Mesenchymal stem cell (in vitro differentiated cells and primary cell): ENCODE results near the gene LRRC71. TPM values are rescaled to one million over a fixed set of nuclear protein-coding genes. Genes with fewer than 3 reads are reported as not detected.

Experiments used
- DNase-seq: peaks from one replicate; pipeline ENCODE4 v3.0.0-alpha.2; 2013
- H2AFZ ChIP-seq: one replicate; pipeline ENCODE4 v1.6.1; 2013; ENCODE audit warnings: low read depth, mild to moderate bottlenecking, control low read depth, inconsistent platforms, low read length, moderate library complexity
- H2AK5ac ChIP-seq: 2 replicates; pipeline ENCODE4 v1.6.1; 2013; ENCODE audit warnings: low read length, moderate library complexity, mild to moderate bottlenecking, inconsistent platforms; ENCODE audit not compliant: severe bottlenecking
- H2BK120ac ChIP-seq: one replicate; pipeline ENCODE4 v1.6.1; 2013; ENCODE audit warnings: low read depth, mild to moderate bottlenecking, inconsistent platforms, low read length, moderate library complexity
- H2BK12ac ChIP-seq, 2 experiments: one replicate each; pipeline ENCODE4 v1.6.1; 2013; ENCODE audit warnings: inconsistent platforms in 2 of 2, low read length in 2 of 2, mild to moderate bottlenecking in 2 of 2, moderate library complexity in 2 of 2, control low read depth in 1 of 2
- H2BK15ac ChIP-seq: one replicate; pipeline ENCODE4 v1.6.1; 2013; ENCODE audit warnings: mild to moderate bottlenecking, low read depth, inconsistent platforms; ENCODE audit not compliant: poor library complexity, severe bottlenecking
- H2BK5ac ChIP-seq: 2 replicates; pipeline ENCODE4 v1.6.1; 2013; ENCODE audit warnings: low read depth, mild to moderate bottlenecking, low read length, control low read depth, inconsistent platforms; ENCODE audit not compliant: poor library complexity, severe bottlenecking
- H3K14ac ChIP-seq, 2 experiments: one replicate each; pipeline ENCODE4 v1.6.1; 2013; ENCODE audit warnings: inconsistent platforms in 2 of 2, low read length in 2 of 2, control low read depth in 1 of 2, mild to moderate bottlenecking in 1 of 2, moderate library complexity in 1 of 2
- H3K18ac ChIP-seq, 2 experiments: one replicate each; pipeline ENCODE4 v1.6.1; 2013; ENCODE audit warnings: inconsistent platforms in 2 of 2, low read length in 2 of 2, control low read depth in 1 of 2, low read depth in 1 of 2, mild to moderate bottlenecking in 1 of 2
- H3K23ac ChIP-seq, 2 experiments: one replicate each; pipeline ENCODE4 v1.6.1; 2013; ENCODE audit warnings: inconsistent platforms in 2 of 2, low read length in 2 of 2, mild to moderate bottlenecking in 2 of 2, moderate library complexity in 2 of 2, control low read depth in 1 of 2
- H3K27ac ChIP-seq: 2 replicates; pipeline ENCODE4 v1.5.1; 2013; ENCODE audit warnings: mild to moderate bottlenecking, moderate library complexity, low read length, control low read depth, inconsistent platforms; ENCODE audit not compliant: poor library complexity, severe bottlenecking
- H3K27me3 ChIP-seq, 2 experiments: 2 replicates each; pipeline versions ENCODE4 v1.6.1 to v1.7.0; 2013; ENCODE audit warnings: low read length in 2 of 2, mild to moderate bottlenecking in 2 of 2, moderate library complexity in 2 of 2, control low read depth in 1 of 2, inconsistent platforms in 1 of 2; ENCODE audit not compliant: control insufficient read depth in 1 of 2, insufficient read depth in 1 of 2
- H3K36me3 ChIP-seq, 2 experiments: 2 replicates each; pipeline versions ENCODE4 v1.6.1 to v1.7.0; 2013; ENCODE audit warnings: low read length in 2 of 2, control low read depth in 1 of 2, inconsistent platforms in 1 of 2, low read depth in 1 of 2, mild to moderate bottlenecking in 1 of 2; ENCODE audit not compliant: insufficient read depth in 2 of 2, control insufficient read depth in 1 of 2
- H3K4ac ChIP-seq, 2 experiments: one replicate each; pipeline ENCODE4 v1.6.1; 2013; ENCODE audit warnings: inconsistent platforms in 2 of 2, low read length in 2 of 2, mild to moderate bottlenecking in 2 of 2, moderate library complexity in 2 of 2, control low read depth in 1 of 2, low read depth in 1 of 2
- H3K4me1 ChIP-seq: 2 replicates; pipeline ENCODE4 v1.6.1; 2013; ENCODE audit warnings: low read depth, low read length, control low read depth; ENCODE audit not compliant: control insufficient read depth, insufficient read depth
- H3K4me2 ChIP-seq: 2 replicates; pipeline ENCODE4 v1.6.1; 2013; ENCODE audit warnings: low read length, mild to moderate bottlenecking, inconsistent platforms; ENCODE audit not compliant: poor library complexity, severe bottlenecking
- H3K4me3 ChIP-seq, 2 experiments: 2 replicates each; pipeline versions ENCODE4 v1.5.1 to v1.7.0; 2013; ENCODE audit warnings: low read length in 2 of 2, mild to moderate bottlenecking in 2 of 2, control low read depth in 1 of 2, low read depth in 1 of 2; ENCODE audit not compliant: insufficient read depth in 1 of 2
- H3K79me1 ChIP-seq: replicated peaks from 2 replicates; pipeline ENCODE4 v1.6.1; 2013; ENCODE audit warnings: mild to moderate bottlenecking, control low read depth, low read length, inconsistent platforms; ENCODE audit not compliant: poor library complexity, severe bottlenecking
- H3K9ac ChIP-seq: 2 replicates; pipeline ENCODE4 v1.7.0; 2013; ENCODE audit warnings: mild to moderate bottlenecking, low read length, moderate library complexity
- H3K9me3 ChIP-seq: 2 replicates; pipeline ENCODE4 v1.7.0; 2013; ENCODE audit warnings: mild to moderate bottlenecking, low read length; ENCODE audit not compliant: control insufficient read depth
- H4K8ac ChIP-seq: one replicate; pipeline ENCODE4 v1.6.1; 2013; ENCODE audit warnings: inconsistent platforms, mild to moderate bottlenecking, low read length, moderate library complexity
- H4K91ac ChIP-seq: one replicate; pipeline ENCODE4 v1.6.1; 2013; ENCODE audit warnings: mild to moderate bottlenecking, low read length, inconsistent platforms
- WGBS: methylation state at CpG from one replicate; pipeline ENCODE4 v1.1.7; 2013; ENCODE audit warnings: mixed read lengths; 5-methylcytosine and 5-hydroxymethylcytosine counted together
- polyA plus RNA-seq, 2 experiments: library from polyadenylated mRNA; stranded (reverse); fragments of 200-250 nt; gene quantifications; one replicate each; pipeline ENCODE4 v1.2.3, GENCODE V29; 2013

The LRRC71 gene
- polyA plus RNA-seq (2013, experiment 1 of 2): 0.03 TPM
- polyA plus RNA-seq (2013, experiment 2 of 2): 0.05 TPM

DNA sequence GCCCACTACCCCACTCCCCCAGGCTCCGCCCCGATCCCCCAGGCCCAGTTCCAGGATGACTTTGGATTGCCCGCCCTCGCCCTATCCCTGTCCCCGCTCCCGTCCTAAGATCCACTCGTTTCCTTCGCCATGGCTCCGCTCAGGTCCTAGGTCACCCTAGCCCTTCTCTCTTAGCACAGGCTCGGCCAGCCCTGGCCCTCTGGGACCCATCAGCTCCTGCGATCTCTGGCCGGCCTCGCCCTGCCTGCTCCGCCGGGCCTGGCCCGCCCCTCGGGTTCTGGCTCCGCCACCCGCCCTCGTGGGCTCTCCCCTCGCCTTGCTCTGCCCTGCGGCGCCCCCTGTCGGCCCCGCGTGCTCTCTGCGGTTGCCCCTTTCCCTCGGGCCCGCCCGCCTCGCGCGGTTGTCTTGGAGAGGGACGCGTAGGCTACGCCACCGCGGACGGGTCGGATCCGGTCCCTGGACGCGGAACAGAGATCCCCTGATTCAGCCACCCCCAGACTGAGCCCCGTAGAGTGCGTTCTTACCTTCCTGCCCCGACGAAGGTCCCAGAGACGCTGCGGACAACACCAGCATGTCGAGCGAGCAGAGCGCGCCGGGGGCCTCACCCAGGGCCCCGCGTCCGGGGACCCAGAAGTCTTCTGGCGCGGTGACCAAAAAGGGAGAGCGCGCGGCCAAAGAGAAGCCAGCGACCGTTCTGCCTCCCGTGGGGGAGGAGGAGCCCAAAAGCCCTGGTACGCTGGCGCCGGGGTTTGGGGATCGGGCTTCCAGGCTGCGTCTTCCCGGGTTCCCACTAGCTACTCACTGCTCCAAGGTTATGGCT lies at the start of gene LRRC71:
Gene LRRC71 (plus strand): TSS at position 400 of the 820 bp plus-strand sequence. CDS start 172 bp downstream, at position 572.
- H3K27ac ChIP-seq: no peak within 1 kb of the TSS
- no peak within 1 kb of the TSS for H4K91ac ChIP-seq
- no peak within 1 kb of the TSS for H2AFZ ChIP-seq
- H2BK15ac ChIP-seq: peak within 1 kb of the TSS; percentile 44
- H3K18ac ChIP-seq: peak within 1 kb of the TSS; percentile 4 to 88
- H3K4me3 ChIP-seq: peak within 1 kb of the TSS; percentile 36 to 70
- peak; percentile 81 for DNase-seq
- H3K36me3 ChIP-seq: peaks cover 0 to 4% of the 10 kb centered on the region in 2 experiments
- H2BK12ac ChIP-seq: peak within 1 kb of the TSS in 1 of 2 experiments; percentile 70
- H3K79me1 ChIP-seq: no peaks in the 10 kb centered on the region
- peaks cover 23% of the 10 kb centered on the region for H3K4me1 ChIP-seq
- no peak within 1 kb of the TSS for H2BK120ac ChIP-seq
- no peak within 1 kb of the TSS for H2AK5ac ChIP-seq
- peaks cover 5% of the 10 kb centered on the region for H3K9me3 ChIP-seq
- 6% methylated on average over 70 of the region's 71 CpGs for WGBS
- peak within 1 kb of the TSS; percentile 66 for H3K9ac ChIP-seq
- peak within 1 kb of the TSS in 1 of 2 experiments; percentile 11 for H3K4ac ChIP-seq
- peak within 1 kb of the TSS; percentile 9 for H3K4me2 ChIP-seq
- H4K8ac ChIP-seq: no peak within 1 kb of the TSS
- H3K14ac ChIP-seq: peak within 1 kb of the TSS in 1 of 2 experiments; percentile 35
- H2BK5ac ChIP-seq: no peak within 1 kb of the TSS
- peaks cover 50 to 51% of the 10 kb centered on the region in 2 experiments for H3K27me3 ChIP-seq
- H3K23ac ChIP-seq: peak within 1 kb of the TSS in 1 of 2 experiments; percentile 26

GRCh38 chr1:156873659-156874058 lies 46.8 kb upstream of the LRRC71 start:
- Histone ChIP-seq H3K23ac (no peak overlapping the region), H2BK120ac (no peak overlapping the region)
- WGBS: 96% methylated on average over 18 of the region's 18 CpGs

DNA sequence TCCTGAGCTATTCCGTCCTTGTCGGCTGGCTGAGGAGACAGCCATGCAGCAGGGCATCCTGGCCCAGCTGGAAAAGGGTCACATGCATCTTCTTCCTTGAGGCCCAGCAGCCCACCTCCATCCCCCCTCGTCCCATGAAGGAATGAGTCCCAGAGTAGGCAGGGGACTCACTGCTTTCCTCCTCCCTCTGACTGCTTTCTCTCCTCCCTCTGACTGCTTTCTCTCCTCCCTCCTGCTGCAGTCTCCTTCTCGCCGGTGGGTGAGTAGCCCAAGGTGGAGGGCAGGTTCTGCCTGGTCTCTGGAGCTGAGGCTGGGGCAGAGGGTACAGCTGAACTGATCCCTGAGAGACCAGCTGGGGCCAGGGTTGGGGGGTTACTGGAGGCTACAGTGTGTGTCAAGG lies 46.3 kb upstream of the LRRC71 start:
- no peak overlapping the region for H3K4me2 ChIP-seq

More at GRCh38 chr1:156873659-156874058, 46.8 kb upstream of the LRRC71 start:
- Histone ChIP-seq H3K27me3 (peaks cover 33 to 47% of the 10 kb centered on the region in 2 experiments), H3K79me1 (no peaks in the 10 kb centered on the region), H3K9me3 (no peaks in the 10 kb centered on the region), H4K8ac (no peak overlapping the region), H3K9ac (no peak overlapping the region), H2BK12ac (no peak overlapping the region), H3K27ac (no peak overlapping the region), H3K4ac (peak overlapping the region in 1 of 2 experiments; percentile 16), H2BK5ac (no peak overlapping the region), H2AK5ac (no peak overlapping the region), H3K4me3 (no peak overlapping the region), H2BK15ac (no peak overlapping the region), H3K4me1 (no peaks in the 10 kb centered on the region), H3K4me2 (no peak overlapping the region), H3K14ac (no peak overlapping the region), H3K36me3 (no peaks in the 10 kb centered on the region), H2AFZ (no peak overlapping the region), H4K91ac (peak overlapping the region; percentile 15), H3K18ac (no peak overlapping the region)
- no peak for DNase-seq

DNA sequence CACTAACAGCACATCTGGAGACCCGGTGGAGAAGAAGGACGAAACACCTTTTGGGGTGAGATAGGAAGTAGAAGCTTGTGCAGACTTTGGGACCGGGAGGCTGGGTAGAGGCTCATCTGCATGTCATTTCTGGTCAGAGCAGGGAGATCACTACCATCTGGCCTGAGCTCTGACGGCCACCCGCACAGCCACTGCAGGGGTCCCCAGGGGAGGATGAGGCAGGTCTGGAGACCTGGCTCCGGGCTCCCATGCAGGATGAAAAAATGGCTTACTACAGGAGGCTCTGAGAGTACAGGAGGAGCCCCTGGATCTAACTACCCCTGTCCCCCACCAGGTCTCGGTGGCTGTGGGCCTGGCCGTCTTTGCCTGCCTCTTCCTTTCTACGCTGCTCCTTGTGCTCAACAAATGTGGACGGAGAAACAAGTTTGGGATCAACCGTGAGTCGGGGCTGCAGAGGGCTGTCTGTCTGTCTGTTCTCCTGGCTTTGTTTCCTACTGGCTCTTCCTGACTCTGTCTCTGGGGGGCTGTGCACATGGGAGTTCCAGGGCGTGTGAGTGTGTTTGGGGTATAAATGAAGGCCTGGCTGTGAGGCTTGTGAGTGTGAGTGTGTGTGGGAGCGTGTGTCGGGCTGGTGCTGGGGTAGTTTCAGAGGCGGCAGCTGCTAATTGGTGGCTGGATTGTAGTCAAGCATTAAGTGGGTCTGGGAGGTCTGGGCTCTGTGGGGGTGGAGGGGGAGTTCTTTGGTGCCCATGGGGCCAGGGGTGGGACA lies 45.7 kb upstream of the LRRC71 start:
- Histone ChIP-seq H3K4ac (no peak overlapping the region), H3K4me1 (no peaks in the 10 kb centered on the region), H3K18ac (no peak overlapping the region), H2AFZ (no peak overlapping the region), H3K79me1 (no peaks in the 10 kb centered on the region), H3K23ac (no peak overlapping the region), H2BK120ac (no peak overlapping the region), H2BK12ac (no peak overlapping the region), H2BK15ac (peak overlapping the region; percentile 15), H4K8ac (no peak overlapping the region), H3K9ac (no peak overlapping the region), H3K4me3 (no peak overlapping the region), H2BK5ac (no peak overlapping the region), H3K36me3 (no peaks in the 10 kb centered on the region), H3K27ac (no peak overlapping the region), H3K27me3 (peaks cover 40 to 55% of the 10 kb centered on the region in 2 experiments), H3K9me3 (no peaks in the 10 kb centered on the region), H3K4me2 (no peak overlapping the region), H4K91ac (no peak overlapping the region), H2AK5ac (no peak overlapping the region), H3K14ac (no peak overlapping the region)
- DNase-seq: no peak
- 69% methylated on average over 16 of the region's 16 CpGs for WGBS

More for the DNA sequence above, 46.3 kb upstream of the LRRC71 start:
- Histone ChIP-seq H3K18ac (no peak overlapping the region), H2AFZ (no peak overlapping the region), H2BK15ac (peak overlapping the region; percentile 15), H2BK12ac (no peak overlapping the region), H3K23ac (no peak overlapping the region), H3K27me3 (peaks cover 38 to 52% of the 10 kb centered on the region in 2 experiments), H3K36me3 (no peaks in the 10 kb centered on the region), H3K14ac (no peak overlapping the region), H3K9me3 (no peaks in the 10 kb centered on the region), H3K4ac (no peak overlapping the region), H2BK5ac (no peak overlapping the region), H2BK120ac (no peak overlapping the region), H3K9ac (no peak overlapping the region), H3K4me3 (no peak overlapping the region), H3K4me1 (no peaks in the 10 kb centered on the region), H4K8ac (no peak overlapping the region), H4K91ac (no peak overlapping the region), H3K79me1 (no peaks in the 10 kb centered on the region), H2AK5ac (no peak overlapping the region), H3K27ac (no peak overlapping the region)
- WGBS: 90% methylated on average over 5 of the region's 5 CpGs
- no peak for DNase-seq
